GM19025 (cell line): ENCODE measurements around the gene MEF2C.
"Not testable (repeated sequence)": the region's sequence is repeated elsewhere in the genome, so short reads cannot be mapped to it uniquely, and the experiment has no call there.

Source experiments
- ATAC-seq: cut with Tn5 transposase; IDR thresholded peaks from one replicate; pipeline ENCODE4 v1.9.1; 2021; ENCODE audit warnings: mild to moderate bottlenecking, low read depth, moderate library complexity; ENCODE audit not compliant: unreplicated experiment

MEF2C gene

DNA sequence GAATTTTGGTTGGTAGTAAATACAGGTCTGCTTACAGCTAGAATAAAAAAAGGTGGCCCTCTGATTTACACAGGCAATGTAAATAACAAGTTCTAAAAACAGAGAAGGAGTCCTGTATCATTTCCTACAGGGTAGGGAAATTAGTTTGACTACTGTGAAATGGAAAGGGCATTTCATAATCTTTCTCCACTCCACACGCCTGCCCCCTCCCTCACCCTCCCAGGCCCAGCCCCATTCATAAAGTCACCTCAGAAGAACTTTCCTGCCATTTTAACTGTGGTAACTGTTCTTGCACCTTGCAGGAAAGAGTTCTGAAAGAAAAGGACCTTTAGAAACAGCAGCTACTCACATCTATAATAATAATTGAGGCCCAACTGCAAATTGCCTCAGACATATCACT is 69.7 kb downstream of the MEF2C start:
- no peak for ATAC-seq

DNA sequence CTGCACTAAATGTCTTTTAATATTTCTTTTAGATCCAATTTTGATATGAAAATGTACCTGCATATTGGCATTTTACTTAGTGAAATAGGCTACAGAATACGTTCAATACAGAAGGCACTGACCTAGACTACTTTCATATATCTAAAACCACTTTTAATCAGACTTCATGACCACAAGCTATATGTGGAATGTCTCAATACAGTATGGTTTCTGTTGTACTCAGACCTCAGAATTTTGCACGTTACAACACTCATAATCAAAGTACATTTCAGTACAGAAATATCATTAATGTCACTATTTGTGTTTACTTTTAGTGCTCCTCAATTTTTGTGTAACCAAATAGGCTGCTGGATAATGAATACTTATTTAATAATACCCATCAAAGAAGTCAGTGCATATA is 74.8 kb downstream of the MEF2C start:
- ATAC-seq, result no peak

DNA sequence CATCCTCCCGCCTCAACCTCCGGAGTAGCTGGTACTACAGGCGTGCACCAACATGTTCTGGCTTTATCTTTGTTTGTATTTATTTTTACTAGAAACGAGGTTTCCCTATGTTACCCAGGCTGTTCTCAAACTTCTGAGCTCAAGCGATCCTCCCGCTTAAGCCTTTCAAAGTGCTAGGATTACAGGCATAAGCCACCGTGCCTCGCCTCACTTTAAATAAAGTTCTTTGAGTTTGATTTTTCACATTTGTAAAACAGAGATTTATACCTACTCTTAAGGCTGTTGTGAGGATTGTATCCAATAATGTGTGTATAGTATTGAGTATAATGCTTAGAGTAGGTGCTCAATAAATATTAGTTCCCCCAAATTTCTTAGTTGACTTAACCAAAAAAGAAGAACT is 75.7 kb downstream of the MEF2C start:
- ATAC-seq, result no peak

DNA sequence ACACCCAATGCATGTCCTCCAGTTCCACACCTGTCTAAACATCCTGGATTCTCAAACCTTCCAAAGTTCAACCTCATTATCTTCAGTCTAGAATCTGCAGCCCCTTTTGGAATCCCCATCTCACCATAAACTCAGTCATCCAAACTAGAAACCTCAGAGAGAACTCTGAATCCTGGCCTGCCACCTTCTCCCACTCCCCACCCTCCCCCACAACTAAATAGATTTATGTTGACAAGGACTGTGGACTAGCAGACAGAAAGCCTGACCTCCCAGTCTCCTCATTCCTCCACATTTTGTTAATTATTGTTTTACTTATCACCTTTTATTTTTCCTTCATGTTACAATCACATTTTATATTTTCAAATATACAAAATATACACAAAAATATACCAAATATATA is 76.6 kb downstream of the MEF2C start:
- ATAC-seq, result no peak

- peak; percentile 50 for ATAC-seq
Measured at GRCh38 chr5:88805151-88805784, 77.7 kb downstream of the MEF2C start.

DNA sequence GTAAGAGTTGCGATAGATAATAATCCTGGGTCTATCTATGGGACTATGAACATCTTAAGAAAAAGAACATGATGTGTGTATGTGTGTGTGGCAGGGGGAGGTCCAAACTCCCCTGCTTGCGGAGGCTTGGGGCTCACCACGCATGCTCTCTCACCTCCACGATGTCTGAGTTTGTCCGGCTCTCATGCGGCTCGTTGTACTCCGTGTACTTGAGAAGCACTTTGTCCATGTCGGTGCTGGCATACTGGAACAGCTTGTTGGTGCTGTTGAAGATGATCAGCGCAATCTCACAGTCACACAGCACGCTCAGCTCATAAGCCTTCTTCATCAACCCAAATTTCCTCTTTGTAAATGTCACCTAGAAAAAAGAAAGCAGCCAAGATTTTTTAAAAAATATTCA is 78.5 kb downstream of the MEF2C start:
- no peak for ATAC-seq

GRCh38 chr5:88803309-88803708 is 79.7 kb downstream of the MEF2C start:
- ATAC-seq, result no peak

DNA sequence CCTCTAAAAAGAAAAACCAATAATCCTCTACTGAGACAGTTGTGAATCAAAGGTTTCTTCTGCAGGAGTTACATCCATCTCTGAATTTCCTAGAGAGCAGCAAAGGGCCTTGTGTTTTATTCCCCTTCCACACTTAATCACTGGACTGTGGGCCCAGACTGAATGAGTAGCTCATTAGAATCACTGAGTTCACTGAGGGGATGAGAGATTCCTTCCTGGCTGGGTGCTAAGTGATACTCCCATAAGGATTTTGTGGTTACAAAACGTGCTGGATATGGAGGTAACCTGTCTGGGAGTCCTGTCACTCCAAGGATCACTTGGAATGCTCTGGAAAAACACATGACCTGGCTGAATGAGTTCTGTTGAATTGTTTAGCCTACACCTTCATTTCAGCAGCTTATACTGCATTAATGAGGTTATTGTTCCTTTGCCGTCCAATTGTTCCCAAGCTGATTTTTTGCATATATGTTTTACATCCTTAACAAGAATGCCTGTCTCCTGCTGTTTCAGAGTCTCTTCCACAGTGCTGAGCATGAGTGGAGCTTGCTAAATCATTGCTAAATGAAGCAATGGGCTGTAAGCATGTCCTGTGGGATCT is 82.9 kb downstream of the MEF2C start:
- ATAC-seq, result no peak

- ATAC-seq, result not testable (repeated sequence)
Measured at GRCh38 chr5:88798933-88799332, 84.1 kb downstream of the MEF2C start.

- not testable (repeated sequence) for ATAC-seq
Measured at GRCh38 chr5:88793797-88794196, 89.2 kb downstream of the MEF2C start.

DNA sequence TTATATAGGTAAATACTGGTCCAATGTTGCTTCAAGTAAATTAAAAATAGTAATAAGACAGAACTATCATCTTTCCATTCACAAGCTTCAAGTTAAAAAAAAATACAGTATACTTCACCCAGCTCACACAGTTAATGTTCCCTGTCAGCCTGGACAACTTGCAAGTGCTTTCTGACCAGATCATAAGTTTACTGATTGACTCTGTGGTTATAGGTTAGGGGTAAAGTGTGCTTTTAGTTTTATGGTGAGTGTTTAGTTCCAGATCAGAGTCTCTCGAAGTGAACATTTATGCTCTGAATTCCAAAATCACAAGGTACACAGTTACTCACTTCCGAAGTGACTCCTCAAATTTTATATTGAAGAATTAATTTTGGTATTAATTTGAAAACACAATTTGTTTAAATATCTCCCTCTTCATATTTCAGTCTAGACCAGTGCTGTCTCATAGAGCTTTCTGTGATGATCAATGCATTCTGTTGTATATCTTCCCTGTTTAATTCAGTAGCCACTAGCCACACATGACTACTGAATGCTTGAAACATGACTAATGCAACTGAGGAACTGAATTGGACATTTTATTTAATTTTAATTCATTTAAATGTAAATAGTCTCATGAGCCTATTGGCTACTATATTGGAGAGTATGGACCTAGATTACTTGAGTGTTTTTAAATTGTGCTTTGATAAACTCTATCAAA is 90.7 kb downstream of the MEF2C start:
- peak; percentile 91 for ATAC-seq

- no peak for ATAC-seq
Measured at GRCh38 chr5:88787856-88788255, 95.1 kb downstream of the MEF2C start.

- ATAC-seq, result no peak
Measured at GRCh38 chr5:88786789-88787188, 96.2 kb downstream of the MEF2C start.

GRCh38 chr5:88785746-88786565 is 97.0 kb downstream of the MEF2C start:
- peak; percentile 60 for ATAC-seq

DNA sequence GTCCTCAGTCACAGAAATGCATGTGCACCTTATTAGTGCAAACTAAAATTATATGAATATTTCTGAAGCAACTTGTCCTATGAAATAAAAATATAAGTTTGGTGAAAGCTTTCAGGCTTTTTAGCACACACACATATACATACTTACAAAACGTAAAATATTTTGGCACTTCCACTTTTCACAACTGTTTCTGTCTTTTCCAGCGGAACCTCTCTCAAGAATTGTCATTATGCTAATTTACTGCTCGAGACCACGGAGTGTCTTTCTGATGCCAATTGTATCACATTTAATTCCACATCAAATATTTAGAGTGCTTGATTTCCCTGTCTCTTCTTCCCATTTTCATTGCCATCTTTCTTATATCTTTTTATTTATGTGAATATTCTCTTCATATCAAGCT is 100.4 kb downstream of the MEF2C start:
- ATAC-seq, result no peak

DNA sequence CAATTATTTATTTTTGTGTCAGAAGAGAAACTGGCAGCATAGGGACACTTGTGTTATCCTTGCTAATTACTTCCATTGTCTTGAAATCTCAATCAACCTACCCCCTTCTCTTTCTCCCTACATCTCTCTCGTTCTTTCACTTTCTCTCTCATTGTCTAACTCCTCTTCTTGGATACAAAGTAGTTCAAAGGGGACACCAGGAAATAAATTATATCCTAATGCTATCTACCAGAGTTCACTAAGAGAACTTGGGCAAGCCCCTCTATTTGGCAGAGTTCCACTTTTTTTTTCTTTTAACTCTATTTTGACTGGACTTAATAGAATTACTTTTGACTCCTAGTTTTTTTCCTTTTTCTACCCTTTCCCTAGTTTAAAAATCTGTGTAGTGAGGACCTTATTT is 102.2 kb downstream of the MEF2C start:
- no peak for ATAC-seq

DNA sequence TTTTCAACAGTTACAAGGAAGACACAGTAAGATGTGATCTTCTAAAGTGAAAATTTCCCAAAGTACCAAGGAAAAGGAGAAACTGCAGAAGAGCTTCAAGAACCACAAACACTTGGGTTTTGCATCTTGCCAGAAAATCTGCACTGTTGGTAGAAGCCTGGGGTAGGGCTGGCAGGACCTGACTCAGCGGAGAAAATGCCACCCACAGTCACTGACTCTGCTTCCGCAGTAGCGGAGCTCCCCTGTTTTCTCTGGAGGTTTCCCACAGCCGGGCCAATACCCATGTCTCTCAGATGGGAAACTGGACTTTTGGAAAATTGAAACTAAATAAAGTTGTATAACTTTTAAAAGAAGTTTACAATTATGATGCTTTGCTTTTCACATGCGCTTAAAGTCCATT is 104.2 kb downstream of the MEF2C start:
- no peak for ATAC-seq

DNA sequence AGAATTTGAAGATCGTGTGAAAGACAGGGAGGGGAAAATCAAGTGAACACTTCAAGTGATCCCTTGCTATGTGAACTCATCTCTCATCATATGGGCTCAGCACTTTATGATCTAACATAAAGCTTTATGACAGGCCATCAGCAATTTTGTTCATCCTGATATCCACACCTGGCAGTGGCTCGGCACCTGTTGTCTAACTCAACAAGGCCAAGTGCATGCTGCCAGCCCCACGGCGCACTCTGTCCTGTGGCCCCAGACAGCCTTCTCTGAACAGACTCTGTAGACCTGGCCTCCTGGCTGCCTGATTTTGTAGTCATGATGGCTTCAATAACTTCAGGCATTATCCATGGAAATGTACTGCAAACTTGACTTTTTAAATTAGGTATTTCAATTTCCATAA is 106.3 kb downstream of the MEF2C start:
- ATAC-seq, result no peak

DNA sequence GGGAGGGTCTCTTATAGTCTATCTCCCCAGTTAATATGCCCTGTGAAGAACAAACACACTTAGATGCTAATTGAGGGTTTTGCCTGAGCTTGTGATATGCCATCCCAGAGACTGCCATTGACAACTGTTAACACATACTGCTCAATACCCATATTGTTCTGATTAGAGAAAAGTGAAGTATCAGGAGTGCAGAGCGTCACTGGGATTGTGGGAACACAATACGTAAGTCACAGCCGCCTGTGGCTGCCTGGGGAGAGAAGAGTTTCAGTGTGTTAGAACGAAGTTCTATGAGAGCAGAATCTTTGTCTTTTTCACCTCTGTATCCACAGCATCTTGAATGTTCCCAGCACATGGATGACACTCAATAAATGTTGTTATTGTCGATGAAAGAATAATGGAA is 110.2 kb downstream of the MEF2C start:
- ATAC-seq, result no peak

GRCh38 chr5:88772047-88772446 is 110.9 kb downstream of the MEF2C start:
- ATAC-seq, result no peak
